Measurements from ENCODE around the gene ARHGAP24. TPM values are rescaled to one million over a fixed set of nuclear protein-coding genes. Genes with fewer than 3 reads are reported as not detected.

The ARHGAP24 gene
- total RNA-seq, 4 donors from 2014 or later = 54.8 to 88.6 (median 62.6) TPM

DNA sequence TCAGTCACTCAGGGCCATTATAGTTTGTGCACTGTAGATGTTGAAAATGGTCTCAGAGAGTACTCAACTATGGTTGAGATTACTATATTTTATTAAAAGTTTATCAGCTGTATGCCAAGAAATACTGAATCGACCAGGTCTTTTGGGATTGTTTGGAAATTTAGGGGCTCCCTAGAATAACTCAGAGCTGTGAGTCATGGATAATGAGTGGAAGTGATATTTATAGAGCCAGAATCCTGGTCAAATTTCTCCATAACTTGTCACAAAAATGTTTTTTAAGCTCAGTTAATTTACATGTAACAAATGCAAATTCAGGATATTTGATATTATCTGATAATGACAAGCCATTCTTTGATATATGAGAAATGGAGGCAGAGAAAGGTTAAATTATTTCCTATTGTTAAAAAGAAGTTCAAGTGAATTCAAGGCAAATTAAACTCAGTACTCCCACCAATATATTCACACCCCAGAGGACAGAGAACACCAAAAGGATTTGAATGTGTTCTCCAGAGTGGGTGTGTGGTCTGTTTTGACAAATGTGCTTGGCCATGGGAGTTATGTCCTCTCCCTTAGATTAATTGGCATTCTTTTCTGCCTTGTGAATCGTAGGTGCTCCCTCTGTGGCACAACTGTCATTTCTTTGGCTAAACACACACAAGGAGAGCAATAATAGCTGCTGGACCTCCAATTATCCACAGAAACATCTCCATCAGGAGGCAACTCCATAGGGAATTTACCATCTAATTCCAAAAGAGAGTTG lies 37.7 kb downstream of the ARHGAP24 start:
- TF ChIP-seq CTCF (IDR thresholded peaks at IDR 0.05; ENCODE audit: low read depth) = no peak

- no peak for TF ChIP-seq CTCF (IDR thresholded peaks at IDR 0.05; ENCODE audit: low read depth)
Measured at GRCh38 chr4:85514117-85514516, 39.2 kb downstream of the ARHGAP24 start.

DNA sequence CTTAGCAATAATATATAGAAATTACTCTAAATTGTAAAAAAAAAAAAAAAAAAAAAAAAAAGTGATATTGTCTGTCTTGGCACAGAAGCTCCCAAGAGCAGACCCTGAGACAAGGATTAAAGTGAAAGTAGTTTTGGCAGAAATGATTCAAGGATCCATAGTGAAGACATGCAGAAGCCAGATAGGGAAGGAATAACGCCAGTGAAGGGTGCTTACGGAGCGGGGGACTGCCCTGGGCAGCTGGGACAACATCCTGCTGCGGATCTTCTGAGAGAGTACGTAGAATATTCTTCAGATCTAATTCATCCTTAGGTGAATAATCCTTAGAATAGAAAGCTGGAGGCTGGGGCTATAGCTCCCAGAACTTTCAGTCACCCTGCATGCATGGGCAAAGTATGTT lies 39.8 kb downstream of the ARHGAP24 start:
- TF ChIP-seq CTCF (IDR thresholded peaks at IDR 0.05; ENCODE audit: low read depth) = no peak

DNA sequence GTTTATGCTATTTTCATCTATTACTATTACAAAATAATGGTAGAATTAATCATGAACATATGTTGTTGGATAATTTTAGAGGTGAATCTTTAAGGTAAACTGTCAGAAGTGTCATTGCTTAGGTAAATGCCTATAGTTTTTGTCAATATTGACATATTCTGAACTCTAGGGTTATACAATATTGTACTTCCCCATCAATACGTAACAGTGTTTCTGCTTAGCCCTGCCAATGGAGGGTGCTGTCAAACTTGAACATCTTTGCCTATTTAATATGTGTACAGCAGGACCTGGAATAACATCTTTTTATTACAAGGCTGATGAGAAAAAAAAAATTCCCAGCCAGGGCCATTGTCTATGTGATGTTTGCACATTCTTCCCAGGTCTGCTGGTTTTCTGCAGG lies 40.8 kb downstream of the ARHGAP24 start:
- no peak for TF ChIP-seq CTCF (IDR thresholded peaks at IDR 0.05; ENCODE audit: low read depth)

- no peak for TF ChIP-seq CTCF (IDR thresholded peaks at IDR 0.05; ENCODE audit: low read depth)
Measured at GRCh38 chr4:85520765-85521749, 46.1 kb downstream of the ARHGAP24 start.

DNA sequence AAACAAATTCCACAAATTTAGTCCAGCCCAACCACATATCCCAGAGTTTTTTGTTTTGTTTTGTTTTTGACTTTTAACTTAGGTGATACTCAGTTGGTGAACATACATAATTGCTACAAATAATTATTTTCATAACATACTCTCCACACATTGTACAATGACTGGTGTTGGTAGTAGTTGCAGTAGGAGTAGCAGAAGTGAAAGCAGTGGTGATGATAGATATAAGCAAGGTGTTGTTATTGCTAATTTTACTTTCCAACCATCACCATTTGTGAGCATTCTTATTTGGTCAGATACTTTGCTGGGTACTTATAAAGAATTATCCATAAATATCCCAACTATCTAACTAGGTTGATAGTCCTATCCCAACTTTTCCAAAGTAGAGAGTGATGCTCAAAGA lies 47.3 kb downstream of the ARHGAP24 start:
- TF ChIP-seq CTCF (IDR thresholded peaks at IDR 0.05; ENCODE audit: low read depth) = no peak

DNA sequence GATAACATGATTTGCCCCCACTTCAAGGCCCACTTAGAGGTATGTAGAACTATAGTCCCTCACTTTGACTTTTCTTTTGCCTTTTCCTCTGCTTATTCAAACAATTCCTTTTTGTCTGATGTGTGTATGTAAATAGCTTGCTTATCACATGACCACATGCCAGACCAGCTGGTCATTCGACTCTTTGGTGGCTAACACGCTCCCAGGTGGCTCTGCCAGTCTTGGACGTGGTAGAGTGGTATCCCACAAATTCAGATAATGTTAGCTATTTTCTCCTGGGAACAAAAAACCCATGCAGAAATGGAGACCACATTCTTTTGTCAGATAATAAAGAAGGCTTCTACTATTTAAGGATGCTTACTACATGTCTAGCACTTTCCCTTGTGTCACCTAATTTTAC lies 47.9 kb downstream of the ARHGAP24 start:
- TF ChIP-seq CTCF (IDR thresholded peaks at IDR 0.05; ENCODE audit: low read depth) = no peak

Data from subcutaneous adipose tissue (tissue), 4 donors.